ENCODE results near the gene AREL1.
"Not testable (repeated sequence)": the region's sequence is repeated elsewhere in the genome, so short reads cannot be mapped to it uniquely, and the experiment has no call there.

The AREL1 gene

DNA sequence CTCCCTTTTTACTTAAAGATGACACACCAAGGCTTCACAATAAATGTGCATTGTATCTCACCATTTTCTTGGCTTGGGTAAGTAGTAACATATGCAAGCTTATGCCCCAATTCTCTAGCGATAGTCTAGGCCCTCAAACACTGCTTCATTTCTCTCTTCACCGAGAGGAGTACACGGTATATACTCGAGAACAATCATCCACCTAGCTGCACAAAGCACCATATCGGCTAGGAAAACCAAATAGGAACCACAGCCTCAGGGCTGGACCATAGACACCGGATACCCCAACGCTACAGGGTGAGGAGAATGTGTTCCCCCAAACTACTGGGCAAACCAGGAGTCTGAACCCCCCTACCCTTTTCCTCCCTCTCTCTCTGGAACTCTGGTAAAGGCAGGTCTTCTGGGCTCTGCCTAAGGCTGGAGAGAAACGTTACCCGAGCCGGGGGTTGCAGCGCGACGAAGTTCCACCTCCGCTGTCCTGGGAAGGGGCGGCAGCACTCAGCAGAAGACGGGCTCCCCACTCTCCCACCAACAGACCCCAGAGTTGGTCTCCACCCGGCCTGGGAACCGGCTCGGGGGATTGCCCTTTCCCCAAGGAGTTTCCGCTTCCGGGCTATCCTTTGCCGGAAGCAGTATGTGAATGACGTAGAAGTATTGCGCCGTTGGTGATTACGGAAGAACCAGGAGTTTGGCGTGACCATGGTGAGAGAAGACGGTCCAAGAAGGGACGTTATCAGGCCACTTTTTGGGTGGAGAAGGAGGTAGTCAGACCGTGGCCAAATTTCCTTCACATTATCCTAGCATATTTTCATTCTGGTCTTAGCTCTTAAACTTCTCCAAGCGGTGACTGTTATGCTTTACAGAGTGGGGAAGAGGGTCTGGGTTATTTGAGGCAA, at the start of gene AREL1, which contains the start of gene FCF1:
Gene AREL1 (minus strand): TSS at position 582 of the 896 bp plus-strand sequence. CDS start 27,465 bp downstream, outside the sequence.
Gene FCF1 (plus strand): TSS at position 646 of the 896 bp plus-strand sequence. CDS start 54 bp downstream, at position 700.
- peak; percentile 61 to 76 (median 68) for DNase-seq (ENCODE audit: low read depth in 3 of 3)

DNA sequence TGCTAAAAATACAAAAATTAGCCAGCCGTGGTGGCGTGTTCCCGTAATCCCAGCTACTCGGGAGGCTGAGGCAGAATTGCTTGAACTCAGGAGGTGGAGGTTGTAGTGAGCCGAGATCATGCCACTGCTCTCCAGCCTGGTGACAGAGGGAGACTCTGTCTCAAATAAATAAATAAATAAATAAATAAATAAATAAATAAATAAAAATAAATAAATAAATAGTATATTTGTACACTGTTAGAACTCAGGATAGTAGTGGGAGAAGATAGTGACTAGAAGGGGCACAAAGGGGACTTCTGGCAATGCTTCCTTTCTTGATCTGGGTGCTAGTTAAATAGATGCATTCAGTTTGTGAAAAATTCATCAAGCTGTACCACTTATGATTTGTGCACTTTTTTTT, 45.6 kb upstream of the AREL1 start:
- not testable (repeated sequence) for DNase-seq (ENCODE audit: low read depth in 3 of 3)

DNA sequence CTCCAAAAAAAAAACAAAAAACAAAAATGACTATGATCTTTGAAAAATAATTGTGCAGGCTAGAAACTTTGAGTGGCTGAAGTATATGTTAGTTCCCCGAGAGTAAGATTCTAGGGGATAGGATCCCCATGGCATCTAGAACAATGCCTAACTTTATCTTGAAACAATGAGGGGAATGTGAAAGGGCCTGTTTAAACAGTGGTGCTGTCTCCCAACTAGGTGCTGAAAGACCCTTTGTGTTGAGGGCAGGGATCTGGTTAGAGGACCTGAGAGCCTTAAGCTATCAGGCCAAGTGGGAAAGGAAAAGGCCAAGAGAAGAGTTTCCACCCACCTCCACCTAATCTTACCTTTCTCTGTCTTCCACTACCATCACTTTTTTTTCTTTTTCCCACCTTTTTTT, 43.4 kb upstream of the AREL1 start:
- no peak for DNase-seq (ENCODE audit: low read depth in 3 of 3)

DNA sequence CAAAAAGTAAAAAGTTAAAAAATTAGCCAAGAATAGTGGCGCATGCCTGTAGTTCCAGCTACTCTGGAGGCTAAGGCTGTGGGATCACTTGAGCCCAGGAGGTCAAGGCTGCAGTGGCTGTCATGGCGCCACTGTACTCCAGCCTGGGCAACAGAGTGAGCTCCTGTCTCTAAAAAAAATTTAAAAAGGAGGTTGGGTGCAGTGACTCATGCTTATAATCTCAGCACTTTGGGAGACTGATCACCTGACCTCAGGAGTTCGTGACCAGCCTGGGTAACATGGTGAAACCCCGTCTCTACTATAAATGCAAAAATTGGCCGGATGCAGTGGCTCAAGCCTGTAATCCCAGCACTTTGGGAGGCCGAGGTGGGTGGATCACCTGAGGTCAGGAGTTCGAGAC, 42.0 kb upstream of the AREL1 start:
- DNase-seq (ENCODE audit: low read depth in 3 of 3), result no peak

DNA sequence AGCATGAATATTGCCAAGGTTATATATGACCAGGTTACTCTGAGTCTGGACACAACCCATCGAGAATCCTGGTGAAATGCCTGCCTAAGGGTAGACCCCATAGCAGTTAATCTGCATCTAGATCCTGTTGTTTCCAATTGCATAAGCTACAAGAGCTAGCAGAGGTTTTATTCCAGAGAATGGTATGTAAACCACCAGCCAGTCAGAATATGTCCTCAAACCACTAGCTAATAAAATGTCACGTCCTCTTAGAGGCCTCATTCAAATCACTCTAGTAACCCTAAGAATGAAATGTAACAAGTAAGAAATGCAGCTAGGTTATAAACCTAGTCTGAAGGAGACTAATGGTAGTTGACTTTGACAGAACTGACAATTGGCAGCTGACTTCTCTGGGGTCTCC, 41.3 kb upstream of the AREL1 start:
- DNase-seq (ENCODE audit: low read depth in 3 of 3), result no peak

GRCh38 chr14:74747237-74747636, 34.4 kb upstream of the AREL1 start:
- DNase-seq (ENCODE audit: low read depth in 3 of 3), result no peak

- no peak for DNase-seq (ENCODE audit: low read depth in 3 of 3)
These were observed 26.6 kb upstream of the AREL1 start for GRCh38 chr14:74739293-74740030.

- DNase-seq (ENCODE audit: low read depth in 3 of 3), result no peak
These were observed 25.0 kb upstream of the AREL1 start for GRCh38 chr14:74737753-74738325.

DNA sequence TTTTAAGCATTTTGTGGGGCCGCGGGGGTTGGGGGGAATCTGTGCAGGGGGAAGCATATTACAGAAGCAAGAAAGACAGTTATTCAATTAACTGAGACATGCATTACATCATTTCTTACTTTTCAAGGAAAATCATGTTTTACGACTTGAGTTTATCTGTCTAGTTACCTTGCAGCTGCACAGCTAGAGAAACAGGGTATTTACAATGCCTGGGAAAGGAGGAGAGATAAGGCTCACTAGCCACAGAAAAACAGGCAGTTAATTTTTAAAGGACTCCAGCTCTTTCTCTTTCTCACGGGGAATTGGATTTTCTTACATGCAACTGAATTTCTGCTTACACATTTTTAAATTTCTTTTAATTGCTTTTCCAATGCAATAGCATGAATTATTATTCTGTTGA, 22.2 kb upstream of the AREL1 start:
- DNase-seq (ENCODE audit: low read depth in 3 of 3), result no peak

DNA sequence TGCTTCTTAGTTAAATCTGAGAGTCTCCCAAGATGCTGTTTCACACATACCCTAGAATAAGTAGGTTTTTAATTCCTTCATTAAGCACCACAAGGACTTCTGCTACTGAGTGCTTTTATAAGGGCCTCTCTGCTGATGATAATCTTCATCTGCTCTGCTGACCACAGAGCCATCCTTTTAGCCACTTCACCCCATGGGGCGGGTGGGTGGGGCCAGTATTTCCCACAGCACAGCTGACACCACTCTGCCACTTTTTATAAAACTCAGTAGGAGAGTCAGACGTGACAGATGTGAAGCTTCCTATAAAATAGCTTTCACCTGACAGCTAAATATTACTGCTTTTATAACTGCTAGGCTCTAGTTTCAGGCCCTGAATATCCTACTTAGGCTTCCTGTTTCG, 20.3 kb upstream of the AREL1 start:
- no peak for DNase-seq (ENCODE audit: low read depth in 3 of 3)

GRCh38 chr14:74732387-74732786, 19.5 kb upstream of the AREL1 start:
- DNase-seq (ENCODE audit: low read depth in 3 of 3), result no peak

- no peak for DNase-seq (ENCODE audit: low read depth in 3 of 3)
These were observed 10.3 kb upstream of the AREL1 start for GRCh38 chr14:74723134-74723533.

GRCh38 chr14:74720526-74720925, 7.6 kb upstream of the AREL1 start:
- no peak for DNase-seq (ENCODE audit: low read depth in 3 of 3)

DNA sequence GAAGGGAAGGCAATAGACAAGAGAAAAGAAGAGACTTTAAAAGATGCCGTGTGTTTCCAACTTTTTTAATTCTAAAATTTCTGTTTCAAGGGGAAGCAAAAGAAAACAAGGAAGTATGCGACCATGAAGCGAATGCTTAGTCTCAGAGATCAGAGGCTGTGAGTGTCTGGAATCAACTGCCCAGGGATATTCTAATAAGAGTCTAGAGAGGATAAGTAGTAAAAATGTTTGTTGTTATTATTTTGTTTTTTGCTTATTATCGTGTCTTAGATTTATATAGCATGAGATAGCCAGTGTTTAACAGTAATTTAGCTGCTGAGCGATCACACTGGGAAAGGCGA, 485 bp upstream of the AREL1 start:
- no peak for DNase-seq (ENCODE audit: low read depth in 3 of 3)

GRCh38 chr14:74711651-74712050, 1.2 kb downstream of the AREL1 start:
- DNase-seq (ENCODE audit: low read depth in 3 of 3), result no peak

- DNase-seq (ENCODE audit: low read depth in 3 of 3), result no peak
These were observed 2.4 kb downstream of the AREL1 start for GRCh38 chr14:74710480-74710879.

GRCh38 chr14:74705613-74706500, 7.0 kb downstream of the AREL1 start:
- DNase-seq (ENCODE audit: low read depth in 3 of 3), result no peak

DNA sequence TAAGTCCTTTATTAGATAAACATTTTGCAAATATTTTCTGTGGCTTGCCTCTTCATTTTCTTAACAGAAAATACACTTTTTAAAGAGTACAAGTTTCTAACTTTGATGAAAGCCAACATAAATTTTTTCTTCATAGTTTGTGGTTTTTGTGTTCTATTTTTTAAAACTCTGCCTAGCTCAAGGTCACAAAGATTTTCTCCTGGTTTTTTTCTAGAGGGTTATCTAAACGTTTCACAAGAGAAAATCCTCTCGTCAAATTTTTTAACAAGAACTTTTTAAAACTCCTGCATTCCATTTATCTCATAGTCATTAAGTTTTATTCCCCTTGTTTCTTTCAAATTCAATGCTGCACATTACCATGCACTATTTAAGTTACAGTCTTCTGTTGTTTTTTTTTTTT, 8.2 kb downstream of the AREL1 start:
- no peak for DNase-seq (ENCODE audit: low read depth in 3 of 3)

GRCh38 chr14:74703043-74703442, 9.8 kb downstream of the AREL1 start:
- no peak for DNase-seq (ENCODE audit: low read depth in 3 of 3)

DNA sequence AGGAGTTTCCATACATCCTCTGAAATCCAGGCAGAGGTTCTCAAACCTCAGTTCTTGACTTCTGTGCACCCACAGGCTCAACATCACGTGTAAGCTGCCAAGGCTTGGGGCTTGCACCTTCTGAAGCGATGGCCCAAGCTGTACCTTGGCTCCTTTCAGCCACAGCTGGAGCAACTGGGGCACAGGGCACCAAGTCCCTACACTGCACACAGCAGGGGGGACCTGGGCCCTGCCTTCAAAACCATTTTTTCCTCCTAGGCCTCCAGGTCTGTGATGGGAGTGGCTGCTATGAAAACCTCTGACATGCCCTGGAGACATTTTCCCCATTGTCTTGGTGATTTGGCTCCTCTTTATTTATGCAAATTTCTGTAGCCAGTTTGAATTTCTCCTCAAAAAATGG, 10.6 kb downstream of the AREL1 start:
- DNase-seq (ENCODE audit: low read depth in 3 of 3), result no peak

DNA sequence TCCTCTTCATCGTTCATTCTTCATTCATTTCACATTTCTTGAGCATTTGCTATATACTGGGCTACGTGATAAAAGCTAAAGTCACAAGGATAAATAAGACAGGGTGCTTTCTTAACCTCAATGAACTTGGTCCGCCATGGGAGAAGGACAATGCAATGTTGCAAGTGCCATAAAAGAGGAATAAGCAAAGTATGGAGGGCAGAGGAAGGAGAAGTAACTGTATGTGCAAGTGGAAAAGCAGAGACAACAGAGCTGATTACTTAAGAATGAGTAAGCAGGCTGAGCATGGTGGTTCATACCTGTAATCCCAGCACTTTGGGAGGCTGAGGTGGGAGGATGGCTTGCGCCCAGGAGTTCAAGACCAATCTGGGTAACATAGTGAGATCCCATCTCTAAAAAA, 14.4 kb downstream of the AREL1 start:
- no peak for DNase-seq (ENCODE audit: low read depth in 3 of 3)

DNA sequence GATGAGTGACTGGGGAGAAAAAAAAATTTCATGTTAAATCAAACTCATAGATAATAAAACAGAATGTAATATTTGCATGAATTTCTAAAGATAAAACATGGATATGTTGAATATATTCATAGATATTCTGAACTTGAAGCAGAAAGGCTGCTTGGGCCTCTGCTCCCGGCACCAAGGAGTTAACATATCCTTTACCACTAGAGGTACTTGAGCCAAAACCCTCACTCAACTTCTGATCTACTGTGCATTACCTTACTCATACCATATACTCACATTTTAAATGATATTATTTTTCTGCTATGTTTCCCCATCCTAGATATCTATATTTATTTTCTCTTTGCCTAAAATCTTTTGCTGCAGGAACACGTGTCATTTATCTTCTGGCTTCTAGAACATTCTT, 14.9 kb downstream of the AREL1 start:
- no peak for DNase-seq (ENCODE audit: low read depth in 3 of 3)
